HPDE6-E6E7 (cell line): ENCODE results near the gene APOA1.
"Not testable (repeated sequence)": the region's sequence is repeated elsewhere in the genome, so short reads cannot be mapped to it uniquely, and the experiment has no call there.

Source experiments
- DNase-seq: peaks from one replicate; pipeline ENCODE4 v3.0.0; 2011; ENCODE audit warnings: missing footprints; ENCODE audit errors: extremely low spot score

APOA1 gene

DNA sequence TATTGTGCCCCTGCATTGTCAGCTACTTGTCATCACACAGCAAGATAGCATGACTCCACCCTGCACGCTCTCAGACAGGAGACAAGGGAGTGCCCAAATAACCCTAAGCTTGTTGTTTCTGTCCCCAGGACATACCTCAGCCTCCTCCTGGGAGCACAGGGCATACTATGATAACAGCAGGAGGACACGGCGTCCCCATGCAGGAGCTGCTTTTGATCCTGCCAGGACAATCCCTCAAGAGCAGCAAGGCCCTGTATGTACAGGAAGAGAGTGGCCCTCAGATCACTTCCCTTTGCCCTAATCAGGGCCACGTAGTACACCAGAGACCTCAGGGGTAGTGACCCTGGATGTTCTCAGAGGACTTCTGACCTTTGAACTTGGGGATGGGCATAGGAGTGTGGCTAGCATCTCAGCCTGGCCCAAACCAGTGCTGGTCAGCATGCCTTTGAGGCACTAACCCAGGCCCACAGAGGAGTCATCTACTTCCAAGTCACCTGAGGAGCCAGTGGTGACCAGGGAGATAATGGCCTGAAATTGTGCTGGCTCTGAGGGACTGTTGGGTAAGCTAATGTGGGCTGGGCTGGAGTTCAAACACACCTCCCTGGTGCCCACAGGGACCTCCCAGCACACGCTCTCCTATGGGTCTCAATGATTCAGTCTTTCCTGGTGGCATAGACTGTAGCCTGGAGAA is 23.5 kb downstream of the APOA1 start:
- DNase-seq: no peak

GRCh38 chr11:116813170-116813569 is 24.3 kb downstream of the APOA1 start:
- no peak for DNase-seq

DNA sequence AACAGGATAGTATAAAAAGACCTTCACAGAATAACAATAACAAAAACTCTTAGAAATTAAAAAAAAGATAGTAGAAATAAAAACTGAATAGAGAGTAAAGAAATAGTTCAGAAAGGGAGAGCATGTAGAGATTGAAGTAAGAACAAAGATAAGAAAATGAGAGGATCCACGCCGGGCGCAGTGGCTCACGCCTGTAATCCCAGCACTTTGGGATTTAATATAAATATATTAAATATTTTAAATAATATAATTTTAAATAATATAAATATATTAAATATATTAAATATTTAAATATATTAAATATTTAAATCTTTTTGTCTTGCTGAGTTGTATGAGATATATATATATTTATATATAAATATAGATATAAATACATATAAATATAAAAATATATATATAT is 25.3 kb downstream of the APOA1 start:
- DNase-seq: no peak

DNA sequence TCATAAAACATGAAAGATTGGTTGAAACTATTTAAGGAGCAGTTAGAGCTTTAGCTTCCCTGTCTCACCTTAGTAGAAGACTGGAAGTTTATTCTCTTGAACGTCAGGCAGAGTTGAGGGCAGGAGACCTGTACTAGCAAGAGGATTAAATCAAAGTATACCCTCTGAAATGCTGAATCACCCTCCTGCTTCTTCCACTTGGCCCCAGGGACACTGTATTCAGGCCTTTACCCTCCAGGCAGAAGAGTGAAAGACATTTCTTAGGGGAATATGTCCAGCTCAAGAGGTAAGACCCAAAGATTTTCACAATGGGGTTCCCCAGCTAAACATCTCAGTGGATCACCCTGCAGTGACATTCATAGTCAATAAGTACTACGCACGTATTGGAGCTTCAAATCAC is 26.2 kb downstream of the APOA1 start:
- DNase-seq: no peak

DNA sequence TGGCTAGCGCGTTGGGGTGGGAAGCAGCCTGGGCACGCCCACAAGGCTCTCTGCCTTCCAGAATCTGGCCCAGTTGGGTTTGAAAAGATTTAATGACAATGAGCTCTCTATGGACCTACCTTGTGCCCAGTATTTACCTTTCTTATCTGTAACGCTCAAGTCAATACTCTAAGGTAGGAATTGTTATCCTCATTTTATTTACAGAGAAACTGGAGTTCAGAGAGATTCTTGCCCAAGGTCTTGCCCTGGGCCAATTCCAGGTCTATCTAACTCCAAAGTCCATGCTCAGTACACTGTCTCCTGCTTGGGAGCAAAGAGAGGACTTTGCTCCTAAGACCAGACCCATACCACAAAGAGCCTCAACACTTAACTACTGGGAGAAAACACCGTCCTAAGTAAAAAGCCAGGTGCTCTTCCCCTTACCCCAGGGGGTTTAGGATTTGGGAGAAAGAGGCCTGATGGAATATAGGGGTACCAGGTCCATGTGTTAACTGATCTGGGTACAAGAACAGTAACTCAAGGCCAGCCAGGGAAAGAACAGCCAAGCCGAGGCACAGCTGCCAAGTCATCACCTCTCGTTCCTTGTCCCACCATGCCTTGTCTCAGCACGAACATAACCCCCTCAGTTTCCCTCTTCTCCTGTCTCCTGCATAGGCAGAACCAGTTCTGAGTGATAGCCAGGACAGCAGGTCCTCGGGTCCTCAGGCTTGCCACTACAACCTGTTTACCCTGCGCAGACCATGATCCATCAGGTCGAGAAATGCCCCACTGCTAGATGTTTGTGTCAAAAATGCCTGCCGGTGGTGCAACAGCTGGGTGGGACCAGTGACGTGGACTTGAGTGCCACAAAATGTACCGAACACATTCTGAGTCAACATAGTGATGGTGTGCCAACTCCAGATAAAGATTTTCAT is 28.9 kb downstream of the APOA1 start:
- DNase-seq: no peak

DNA sequence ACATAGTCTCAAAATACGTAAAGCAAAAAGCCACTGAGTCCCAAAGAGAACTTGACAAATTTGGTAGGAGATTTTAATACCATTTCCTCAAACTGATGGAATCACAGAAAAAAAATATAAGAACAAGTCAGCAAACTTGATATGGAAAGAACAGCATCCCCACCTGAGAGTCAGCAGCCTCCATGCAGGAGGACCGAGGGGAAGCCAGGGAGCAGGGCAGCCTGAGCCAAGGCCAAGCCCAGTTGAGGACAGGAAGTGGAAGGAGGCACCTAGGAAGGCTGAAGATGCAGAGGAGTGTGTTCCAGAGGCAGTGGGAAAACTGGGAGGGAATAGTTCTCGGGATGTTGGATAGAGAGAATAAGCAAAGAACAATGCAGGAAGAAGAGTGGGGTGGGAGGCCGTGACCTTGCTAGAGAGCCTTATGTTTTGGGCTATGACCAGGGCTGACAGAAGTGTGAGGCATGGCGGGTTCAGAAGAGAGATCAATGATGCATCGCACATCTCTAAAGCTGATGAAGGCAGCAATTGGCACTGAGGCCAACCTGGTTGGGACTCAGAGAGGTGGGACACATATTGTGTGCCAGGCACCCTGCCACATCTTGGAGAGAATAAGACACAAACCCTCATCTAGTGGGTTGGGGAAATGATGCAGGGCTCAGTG is 29.7 kb downstream of the APOA1 start:
- DNase-seq: no peak

- DNase-seq: no peak
These were observed 33.4 kb downstream of the APOA1 start for GRCh38 chr11:116804001-116804400.

DNA sequence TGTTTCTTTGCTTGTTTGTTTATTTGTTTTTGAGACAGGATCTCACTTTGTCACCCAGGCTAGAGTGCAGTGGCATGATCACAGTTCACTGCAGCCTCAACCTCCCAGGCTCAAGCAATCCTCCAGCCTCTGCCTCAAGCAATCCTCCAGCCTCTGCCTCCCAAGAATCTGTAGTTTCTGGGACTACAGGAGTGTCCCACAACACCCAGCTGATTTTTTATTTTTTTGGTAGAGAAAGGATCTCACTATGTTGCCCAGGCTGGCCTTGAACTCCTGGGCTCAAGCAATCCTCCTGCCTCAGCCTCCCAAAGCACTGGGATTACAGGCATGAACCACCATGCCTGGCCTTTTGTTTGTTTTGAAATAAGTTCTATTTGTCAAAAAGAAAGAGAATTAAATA is 35.8 kb downstream of the APOA1 start:
- DNase-seq: not testable (repeated sequence)

DNA sequence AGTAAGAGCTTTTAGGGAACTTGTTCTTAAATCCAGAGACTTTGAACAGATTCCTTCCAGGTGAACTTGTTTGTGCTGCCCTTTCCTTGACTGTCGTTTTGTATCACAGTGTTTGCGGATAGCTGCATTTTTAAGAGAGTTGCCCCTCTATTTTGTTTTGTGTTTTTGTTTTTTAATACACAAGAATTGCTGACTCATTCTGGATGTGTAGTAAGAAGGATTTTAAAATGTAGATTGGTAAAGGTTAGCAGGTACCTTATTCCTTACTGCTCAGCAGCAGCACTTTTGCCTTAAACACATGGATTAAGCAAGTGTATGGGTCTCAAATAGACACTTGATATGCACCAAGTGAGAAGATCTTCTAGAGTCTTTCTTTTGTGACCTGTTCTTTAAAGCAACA is 36.8 kb downstream of the APOA1 start:
- no peak for DNase-seq

- no peak for DNase-seq
These were observed 39.1 kb downstream of the APOA1 start for GRCh38 chr11:116798368-116798767.

GRCh38 chr11:116797816-116798215 is 39.6 kb downstream of the APOA1 start:
- no peak for DNase-seq

DNA sequence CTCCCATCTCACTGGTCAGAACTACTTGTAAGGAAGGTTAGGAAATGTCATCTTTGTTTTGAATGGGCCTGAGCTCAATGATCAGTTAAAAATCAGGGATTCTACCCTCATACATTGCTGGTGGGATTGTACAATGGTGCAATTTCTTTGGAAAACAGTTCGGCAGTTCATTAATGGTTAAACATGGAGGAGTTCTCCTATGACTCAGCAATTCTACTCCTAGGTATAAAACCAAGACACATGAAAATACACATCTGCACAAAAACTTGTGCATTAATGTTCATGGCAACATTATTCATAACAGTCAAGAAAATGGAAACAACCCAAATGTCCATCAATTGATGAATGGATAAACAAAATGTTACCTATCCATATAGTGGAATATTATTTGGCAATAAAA is 40.9 kb downstream of the APOA1 start:
- DNase-seq: no peak

DNA sequence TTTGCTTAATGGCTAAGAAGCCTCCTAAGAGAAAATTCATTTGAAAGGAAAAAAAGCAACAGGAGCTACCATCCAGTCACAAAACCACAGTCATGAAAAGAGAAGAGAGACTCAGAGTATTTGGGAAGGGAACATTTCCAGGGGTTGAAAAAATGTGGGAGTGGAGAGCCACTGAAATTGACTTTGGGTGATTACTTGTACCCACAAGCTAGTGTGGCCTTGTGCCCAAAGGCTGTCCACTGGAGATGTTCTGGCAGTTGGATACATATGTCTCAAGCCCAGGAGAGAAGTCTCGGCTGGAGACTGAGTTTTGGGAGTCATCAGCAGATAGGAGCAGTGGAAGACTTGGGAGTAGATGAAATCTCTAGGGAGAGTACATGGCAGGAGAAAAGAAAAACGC is 42.6 kb downstream of the APOA1 start:
- no peak for DNase-seq

- no peak for DNase-seq
These were observed 43.7 kb downstream of the APOA1 start for GRCh38 chr11:116793772-116794097.

DNA sequence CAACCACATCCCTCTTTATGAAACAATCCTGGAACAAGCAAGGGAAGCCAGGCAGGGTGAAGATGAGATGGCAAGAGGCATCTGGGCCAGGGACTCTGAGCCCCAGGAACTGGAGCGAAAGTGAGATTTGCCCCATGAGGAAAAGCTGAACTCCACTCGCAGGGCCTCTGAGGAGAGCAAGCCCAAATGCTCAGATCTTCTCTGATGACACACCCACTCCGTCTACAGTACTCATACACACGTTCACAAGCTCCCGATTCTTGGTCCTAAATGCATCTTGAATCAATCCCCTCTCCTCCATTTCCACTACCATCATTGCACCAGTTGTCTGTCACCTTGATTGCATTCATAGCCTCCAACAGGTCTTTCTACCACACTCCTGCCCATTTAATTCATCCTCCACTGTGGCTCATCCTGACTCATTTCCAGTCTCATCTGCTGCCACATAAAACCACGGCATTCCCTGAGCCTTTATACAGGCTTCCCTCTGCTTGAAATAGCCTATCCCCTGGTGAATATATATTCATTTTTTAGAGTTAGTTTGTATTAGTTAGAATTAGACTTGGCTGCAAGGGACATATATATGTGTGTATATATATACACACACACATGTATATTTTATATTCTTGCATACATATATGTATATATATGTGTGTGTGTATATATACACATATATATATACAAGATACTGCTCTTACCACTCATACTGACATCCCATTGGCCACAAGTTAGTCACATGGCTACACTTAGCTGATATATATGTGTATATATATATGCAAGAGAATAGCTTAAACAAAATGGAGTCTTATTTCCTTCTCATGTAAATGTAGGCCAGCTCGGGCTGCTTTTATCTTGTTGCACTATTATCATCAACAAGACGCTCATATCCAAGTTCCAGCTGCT is 44.3 kb downstream of the APOA1 start:
- DNase-seq: peak; percentile 57

- DNase-seq: no peak
These were observed 45.1 kb downstream of the APOA1 start for GRCh38 chr11:116792144-116792868.

DNA sequence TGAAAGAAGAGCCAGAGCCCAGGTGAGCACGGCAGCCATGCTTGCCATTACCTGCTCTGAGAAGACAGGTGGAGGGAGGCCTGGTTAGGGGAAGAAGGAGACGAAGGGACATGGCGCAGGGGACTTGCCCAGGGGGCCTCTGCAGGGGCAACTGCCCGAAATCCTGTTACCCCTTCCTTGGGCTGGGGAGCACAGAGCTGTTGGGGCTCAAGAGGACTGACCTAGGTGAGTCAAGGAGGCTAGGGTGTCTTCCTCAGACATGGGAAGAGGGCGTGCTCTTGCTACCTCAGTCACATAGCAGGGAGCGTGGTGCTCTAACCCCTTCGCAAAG is 45.6 kb downstream of the APOA1 start, which contains the start of gene APOA5:
TSS of gene APOA5 (minus strand) at position 67 of the 331 bp plus-strand sequence. CDS start at position 48, 19 bp downstream.
- DNase-seq: no peak

DNA sequence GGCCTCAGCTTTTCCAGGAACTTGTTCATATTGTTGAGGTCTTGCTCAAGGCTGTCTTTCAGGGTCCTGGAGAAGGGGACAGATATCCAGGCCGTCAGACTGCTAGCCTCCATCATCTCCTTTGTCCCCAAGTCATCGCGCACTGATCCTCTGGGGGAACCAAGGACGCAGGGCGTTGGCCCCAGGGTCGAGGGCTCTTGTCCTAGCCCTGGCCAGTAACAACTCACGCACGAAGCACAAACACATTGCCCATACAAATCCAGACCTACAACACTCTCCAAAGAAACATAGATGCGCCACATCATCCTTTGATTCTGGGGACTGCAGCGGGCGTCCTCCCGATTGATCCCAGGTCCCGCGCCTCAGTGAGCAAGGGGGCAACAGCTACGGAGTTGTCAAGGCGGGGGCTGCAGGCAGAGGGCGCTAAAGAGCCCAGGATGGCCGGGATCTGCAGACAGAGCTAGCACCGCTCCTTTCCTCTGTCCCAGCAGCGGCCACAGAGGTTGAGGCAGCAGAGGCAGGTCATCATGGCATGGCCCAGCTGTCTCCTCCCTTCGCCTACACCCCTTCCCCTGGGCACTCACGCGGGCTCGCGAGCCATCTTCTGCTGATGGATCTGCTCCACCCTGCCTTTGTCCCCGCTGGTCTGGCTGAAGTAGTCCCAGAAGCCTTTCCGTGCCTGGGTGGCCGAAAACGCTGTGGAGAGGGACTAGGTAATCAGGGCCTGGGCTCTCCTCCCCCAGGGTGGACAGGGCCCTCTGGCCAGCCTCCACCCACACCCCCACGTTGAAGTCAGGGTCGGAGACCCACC is 46.2 kb downstream of the APOA1 start:
- no peak for DNase-seq

GRCh38 chr11:116790167-116791001 is 47.0 kb downstream of the APOA1 start:
- no peak for DNase-seq
